Fibroblast of skin of back (primary cell): ENCODE data around the gene PDS5A.
"Not testable (repeated sequence)": the region's sequence is repeated elsewhere in the genome, so short reads cannot be mapped to it uniquely, and the experiment has no call there.

Source experiments
- DNase-seq: peaks from one replicate; pipeline ENCODE4 v3.0.0-alpha.2; 2013

PDS5A gene

DNA sequence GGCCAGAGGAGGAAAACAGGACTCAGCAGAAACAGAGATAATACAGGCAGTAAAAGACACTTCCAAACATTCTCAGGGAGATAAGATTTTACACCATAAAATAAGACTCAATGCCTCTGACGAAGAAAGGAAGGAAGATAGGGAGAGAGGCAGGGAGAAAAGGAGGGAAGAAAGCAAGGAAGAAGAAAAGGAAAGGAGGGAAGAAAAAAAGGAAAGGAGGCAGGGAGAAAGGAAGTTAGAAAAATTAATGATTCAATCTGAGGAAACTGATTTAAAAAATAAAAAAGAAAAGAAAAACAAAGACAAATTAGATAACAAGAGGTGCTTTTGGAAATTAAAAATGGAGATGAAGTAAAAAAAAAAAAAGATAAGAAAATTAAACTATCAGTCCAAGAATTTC lies 72.1 kb downstream of the PDS5A start:
- DNase-seq: no peak

DNA sequence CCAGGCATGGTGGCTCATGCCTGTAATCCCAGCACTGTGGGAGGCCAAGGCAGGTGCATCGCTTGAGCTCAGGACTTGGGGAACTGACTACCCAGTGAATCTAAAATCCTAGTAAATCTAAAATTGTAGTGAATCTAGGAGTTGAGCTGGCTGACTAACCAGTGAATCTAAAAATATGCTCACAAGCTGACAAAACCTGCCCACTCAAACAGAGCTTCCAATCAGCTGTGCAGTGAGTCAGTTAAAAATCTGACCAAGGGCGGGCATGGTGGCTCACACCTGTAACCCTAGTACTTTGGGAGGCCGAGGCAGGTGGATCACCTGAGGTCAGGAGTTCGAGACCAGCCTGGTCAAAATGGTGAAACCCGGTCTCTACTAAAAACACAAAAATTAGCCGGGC lies 72.7 kb downstream of the PDS5A start:
- not testable (repeated sequence) for DNase-seq

DNA sequence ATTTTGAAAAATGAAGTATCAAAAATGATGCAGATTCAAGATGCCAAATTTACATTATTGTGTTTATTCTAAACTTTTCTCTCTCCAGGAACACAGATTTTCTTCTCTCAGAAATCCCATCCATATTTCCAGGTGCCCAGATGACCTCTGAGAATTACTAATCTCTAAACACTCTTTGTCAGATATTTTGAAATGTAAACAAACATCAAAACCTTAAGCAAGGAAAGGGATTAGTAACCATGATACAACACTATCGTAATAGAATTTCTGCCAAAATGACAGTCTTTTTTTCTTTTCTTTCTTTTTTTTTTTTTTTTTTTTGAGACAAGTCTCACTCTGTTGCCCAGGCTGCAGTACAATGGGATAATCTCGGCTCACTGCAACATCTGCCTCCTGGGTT lies 76.7 kb downstream of the PDS5A start:
- no peak for DNase-seq

DNA sequence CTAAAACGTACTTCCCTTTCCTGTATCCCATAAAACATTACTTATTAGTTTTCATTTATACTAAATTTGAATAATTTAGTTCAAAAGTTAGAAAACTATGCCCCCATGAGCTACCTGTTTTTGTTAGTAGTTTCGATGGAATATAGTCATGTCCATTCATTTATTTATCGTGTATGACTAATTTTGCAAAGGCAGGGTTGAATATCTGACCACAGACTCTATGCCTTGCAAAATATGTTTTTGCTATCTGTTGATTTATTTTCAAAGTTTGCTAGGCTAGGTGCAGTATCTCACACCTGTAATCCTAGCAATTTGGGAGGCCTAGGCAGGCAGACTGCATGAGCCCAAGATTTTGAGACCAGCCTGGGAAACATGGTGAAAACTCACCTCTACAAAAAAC lies 78.4 kb downstream of the PDS5A start:
- no peak for DNase-seq

DNA sequence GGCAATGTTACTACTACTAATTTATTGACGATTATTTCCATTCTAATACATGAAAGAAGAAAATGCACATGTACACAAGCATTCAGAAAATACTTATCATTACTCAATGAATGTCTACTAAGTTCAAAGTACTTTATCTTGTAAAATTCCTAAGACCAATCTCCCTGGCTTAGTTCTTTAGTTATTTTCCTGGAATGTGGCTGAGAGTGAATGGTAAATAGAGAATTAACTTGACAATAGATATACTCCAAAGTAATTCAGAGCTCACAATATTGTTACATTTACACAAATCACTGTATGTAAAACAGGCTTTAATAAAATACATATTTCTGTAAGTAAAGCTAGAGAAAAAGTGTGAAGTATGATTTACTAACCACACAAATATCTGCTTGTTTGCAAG lies 79.7 kb downstream of the PDS5A start:
- DNase-seq: no peak

DNA sequence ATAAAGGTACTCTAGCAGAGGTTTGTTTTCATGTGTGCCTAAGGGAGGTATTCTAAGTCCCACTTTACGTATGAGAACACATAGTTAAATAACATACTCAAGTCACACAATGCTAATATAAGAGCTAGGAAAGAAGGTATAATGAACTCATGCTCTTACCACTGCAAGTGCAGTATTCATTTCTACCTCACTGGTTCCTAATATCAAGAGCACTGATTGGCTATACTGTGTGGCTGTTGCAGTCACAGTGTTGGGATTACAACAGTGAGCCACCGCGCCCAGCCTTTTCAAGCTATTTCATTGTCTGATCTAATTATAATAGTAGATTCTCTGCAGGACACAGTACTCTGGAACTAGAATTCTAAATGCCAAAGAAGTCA lies 84.0 kb downstream of the PDS5A start:
- no peak for DNase-seq

DNA sequence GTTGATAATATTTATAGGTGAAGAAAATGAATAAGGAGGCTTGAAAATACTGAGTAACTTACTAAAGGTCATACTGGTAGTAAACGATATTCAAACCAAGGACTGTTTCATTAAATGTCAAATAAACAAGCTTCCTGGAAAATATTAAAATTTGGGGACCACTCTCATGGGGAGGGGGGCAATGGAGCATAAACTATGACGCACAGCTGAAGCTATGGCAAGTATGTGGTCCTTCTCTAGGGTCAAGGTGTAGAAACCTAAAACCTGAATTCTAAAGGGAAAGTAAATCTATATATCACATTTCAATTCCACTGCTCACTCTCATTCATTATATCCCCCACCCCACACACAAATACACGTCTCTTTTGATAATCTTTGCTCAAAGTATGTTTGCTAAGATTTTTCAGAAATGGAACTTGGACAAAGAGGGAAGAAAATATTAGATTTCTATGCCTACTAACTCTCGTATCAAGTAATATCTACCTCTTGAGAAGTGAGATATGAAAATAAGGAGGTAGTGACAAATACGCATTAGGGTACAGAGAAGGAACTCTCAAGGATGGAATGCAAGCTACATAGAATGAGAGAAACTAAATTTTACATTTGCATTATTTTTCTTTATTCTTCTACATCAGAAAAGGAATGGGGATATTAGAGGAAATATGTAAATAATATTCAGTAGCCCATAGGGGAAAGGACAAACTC lies 84.6 kb downstream of the PDS5A start:
- no peak for DNase-seq

DNA sequence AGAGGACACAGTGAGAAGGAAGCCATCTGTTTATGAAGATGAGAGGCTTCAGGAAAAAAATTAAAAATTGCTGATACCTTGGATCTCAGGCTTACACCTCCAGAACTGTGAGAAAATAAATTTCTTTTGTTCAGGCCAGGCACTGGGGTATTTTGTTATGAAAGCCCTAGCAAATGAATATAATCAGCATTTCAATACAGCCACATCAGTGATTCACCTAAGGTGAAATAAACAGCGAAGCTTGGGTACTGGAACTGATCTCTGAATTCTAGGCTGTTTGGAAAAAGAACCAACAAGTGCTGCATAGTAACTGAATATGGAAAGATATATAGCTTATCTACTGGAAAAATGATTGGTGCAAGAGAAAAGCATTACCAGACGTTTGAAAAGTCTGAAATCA lies 88.5 kb downstream of the PDS5A start:
- no peak for DNase-seq

DNA sequence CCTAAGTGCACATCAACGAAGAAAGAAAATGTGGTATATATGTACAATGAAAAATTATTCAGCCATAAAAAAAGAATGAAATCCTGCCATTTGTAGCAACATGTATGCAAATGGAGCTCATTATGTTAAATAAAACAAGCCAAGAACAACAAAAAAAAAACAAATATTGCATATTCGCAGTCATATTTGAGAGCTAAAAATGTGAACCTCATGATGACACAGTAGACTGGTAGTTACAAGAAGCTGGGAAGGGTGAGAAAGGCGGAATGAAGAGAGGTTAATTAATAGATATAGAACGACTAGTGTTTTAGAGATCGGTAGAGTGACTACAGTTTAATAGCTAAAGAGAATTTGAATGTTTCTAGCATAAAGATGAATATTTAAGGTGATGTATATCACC lies 89.2 kb downstream of the PDS5A start:
- no peak for DNase-seq

DNA sequence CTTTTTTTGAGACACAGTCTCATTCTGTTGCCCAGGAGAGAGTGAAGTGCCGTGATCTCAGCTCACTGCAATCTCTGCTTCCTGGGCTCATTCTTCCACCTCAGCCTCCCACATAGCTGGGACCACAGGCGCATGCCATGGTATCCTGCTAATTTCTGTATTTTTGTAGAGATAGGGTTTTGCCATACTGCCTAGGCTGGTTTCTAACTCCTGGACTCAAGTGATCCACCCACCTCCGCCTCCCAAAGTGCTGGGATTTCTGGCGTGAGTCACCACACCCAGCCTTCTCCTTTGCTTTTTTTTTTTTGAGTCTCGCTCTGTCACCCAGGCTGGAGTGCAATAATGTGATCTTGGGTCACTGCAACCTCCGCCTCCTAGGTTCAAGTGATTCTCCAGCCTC lies 94.1 kb downstream of the PDS5A start:
- peak; percentile 30 for DNase-seq

DNA sequence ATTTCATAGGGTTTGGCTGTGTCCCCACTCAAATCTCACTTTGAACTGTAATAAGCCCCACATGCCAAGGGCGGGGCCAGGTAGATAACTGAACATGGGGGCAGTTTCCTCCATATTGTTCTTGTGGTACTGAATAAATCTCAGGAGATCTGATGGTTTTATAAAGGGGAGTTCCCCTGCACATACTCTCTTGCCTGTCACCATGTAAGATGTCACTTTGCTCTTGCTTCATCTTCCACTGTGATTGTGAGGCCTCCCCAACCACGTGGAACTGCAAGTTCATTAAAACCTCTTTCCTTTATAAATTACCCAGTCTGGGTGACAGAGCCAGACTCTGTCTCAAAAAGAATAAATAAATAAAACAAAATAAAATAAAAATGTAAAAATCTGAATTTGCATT lies 95.9 kb downstream of the PDS5A start:
- no peak for DNase-seq

DNA sequence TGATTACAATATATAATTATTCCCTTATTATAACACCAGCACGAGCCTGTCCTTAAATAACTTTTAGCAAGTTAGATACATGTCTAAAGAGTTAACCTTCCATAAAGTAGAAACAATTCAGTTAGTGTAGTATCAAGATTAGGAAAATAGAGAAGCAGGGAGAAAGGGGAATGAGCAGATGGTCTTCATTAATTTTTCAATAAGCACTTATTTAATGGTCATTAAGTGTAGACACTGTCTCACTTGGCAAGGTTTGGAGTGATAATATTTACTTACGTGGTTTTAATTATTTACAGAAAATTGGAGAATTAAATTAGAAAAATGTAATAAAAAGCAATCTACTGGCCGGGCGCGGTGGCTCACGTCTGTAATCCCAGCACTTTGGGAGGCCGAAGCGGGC lies 99.7 kb downstream of the PDS5A start:
- no peak for DNase-seq

DNA sequence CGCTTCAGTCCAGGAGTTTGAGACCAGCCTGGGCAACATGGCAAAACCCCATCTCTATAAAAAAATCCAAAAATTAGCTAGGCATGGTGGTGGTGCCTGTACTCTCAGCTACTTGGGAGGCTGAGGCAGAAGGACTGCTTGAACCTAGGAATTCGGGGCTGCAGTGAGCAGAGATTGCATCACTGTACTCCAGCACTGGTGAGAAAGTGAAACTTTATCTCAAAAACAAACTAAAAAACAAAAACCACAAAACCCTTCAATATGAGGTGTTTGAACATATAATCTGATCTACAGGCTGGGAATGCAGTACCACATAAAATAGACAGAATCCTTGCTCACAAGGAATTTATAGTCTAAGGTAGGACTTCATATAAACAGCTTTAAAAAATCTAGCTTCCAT lies 103.9 kb downstream of the PDS5A start:
- DNase-seq: no peak

DNA sequence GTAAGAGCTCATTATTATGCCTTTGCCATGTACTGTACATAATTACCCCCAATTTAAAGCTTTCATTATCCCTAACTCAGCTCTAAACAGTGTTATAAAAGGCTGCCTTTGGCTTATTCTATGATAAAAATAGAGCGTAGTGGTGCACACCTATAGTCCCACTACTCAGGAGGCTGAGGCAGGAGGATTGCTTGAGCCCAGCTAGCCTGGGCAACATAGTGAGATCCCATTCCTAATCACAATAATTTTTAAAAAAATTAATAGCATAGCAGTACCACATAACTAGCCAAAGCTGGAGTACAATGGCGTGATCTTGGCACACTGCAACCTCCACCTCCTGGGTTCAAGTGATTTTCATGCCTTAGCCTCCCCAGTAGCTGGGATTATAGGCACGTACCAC lies 112.4 kb downstream of the PDS5A start:
- no peak for DNase-seq

DNA sequence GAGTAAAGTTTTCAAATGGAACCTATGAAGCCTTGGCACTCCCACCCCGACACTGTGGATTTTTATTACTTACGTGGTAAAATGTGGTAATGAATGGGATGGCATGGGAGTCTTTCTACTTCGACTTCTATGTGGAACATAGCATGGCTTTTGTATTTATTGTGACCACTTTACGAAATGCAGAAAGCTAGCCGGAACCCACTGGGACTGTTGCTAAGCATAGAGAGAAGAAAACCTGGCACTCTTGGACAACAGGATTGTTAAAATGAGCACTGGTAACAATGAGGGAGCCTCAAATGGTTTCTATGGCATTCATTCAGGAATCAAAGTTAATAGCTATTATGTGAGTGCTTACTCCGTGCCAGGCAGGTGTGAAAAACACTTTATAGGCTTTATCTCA lies 113.3 kb downstream of the PDS5A start:
- DNase-seq: no peak

DNA sequence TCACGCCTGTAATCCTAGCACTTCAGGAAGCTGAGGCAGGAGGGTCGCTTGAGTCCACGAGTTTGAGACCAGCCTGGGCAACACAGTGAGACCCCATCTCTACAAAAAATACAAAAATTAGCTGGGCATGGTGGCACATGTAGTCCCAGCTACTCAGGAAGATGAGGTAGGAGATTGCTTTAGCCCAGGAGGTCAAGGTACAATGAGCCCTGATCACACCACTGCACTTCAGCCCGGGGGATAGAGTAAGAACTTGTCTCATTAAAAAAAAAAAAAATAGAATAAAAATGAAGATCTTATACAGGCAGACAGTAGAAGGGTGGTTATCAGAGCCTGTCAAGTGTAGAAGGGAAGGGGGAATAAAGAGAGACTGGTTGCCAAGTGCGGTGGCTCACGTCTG lies 116.9 kb downstream of the PDS5A start:
- DNase-seq: no peak

DNA sequence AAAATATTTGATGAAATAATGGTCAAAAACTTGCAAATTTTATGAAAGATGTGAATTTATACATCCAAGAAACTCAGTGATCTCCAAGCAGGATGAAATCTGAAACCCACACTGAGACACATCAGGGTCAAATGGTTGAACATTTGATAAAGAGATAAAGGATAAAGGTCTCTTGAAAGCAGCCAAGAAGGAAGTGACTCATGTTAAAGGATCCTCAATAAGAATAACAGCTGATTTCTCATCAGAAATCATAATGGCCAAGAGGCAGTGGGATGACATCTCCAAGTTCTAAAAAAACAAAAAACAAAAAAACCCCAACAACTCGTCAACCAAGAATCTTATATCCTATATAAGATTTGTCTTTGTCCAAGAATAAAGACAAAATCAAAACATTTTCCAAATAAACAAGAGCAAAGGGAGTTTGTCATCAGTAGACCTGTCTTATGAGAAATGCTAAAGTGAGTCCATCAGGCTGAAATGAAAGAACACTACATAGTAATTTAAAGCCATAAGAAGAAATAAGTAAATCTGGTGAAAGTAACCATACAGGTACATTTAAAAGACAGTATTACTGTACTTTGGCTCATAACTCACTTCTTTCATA lies 121.7 kb downstream of the PDS5A start:
- DNase-seq: peak; percentile 55

DNA sequence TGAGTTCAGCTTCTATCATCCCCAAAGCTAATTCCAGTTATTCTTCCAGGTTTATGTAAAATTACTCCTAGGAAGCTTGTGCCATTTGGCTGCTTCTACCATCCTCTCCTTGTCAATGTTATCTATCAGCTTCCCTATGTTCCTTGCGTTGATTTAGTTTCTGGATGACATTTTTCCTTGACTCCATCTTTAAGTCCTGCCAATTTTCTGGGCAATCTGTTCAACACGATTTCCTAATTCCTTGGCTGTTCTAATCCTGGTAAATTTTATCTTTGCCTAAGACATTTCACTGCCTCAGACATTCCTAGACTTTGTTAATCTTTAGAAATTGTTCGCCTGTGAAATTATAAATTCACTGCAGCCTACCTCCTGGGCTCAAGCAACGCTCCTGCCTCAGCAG lies 125.1 kb downstream of the PDS5A start:
- DNase-seq: no peak

DNA sequence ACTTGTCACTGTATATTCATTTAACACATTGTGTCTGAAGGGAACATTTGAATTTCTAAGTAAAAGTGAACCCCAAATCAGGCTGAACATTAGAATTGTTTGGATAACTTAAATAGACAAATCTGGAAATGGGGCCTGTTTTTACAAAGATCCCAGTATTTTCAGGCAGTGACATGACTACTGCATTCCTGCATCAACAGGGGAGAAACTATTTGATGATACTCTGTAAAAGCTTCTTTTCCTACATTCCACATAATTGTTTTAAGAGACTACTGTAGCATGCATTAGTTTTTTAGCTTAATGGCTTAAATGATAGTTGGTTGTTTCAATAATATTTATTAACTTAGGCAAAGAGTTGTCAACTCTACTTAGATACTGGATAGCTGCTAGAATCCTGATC lies 127.0 kb downstream of the PDS5A start:
- DNase-seq: peak; percentile 31

DNA sequence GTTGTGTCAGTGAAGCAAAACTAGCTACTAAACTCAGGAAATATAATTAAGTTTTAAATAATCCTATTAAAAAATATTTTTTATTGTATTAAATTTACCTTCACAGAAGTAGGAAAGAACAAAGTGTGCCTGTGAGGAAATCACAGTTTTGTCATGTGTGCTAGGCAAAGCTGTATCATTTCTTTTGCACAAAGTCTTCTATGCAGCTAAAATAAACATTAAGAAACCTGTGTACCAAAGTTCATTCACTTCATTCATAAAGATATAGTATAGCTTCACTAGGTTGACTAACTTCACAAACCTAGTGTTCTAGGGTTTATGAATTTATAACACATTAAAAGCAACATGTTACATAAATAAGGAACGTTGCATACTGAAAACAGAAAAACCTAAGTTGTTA lies 131.0 kb downstream of the PDS5A start:
- DNase-seq: no peak

DNA sequence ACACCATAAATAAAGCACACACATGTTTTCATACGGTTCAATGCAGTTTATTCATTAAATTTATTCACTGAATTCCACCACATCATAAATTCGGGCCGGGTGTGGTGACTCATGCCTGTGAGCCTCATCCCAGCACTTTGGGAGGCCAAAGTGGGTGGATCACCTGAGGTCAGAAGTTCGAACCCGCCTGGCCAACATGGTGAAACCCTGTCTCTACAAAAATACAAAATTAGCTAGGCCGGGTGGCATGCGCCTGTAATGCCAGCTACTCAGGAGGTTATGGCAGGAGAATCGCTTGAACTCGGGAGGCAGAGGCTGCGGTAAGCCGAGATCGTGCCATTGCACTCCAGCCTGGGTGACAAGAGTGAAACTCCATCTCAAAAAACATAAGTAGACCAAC lies 131.6 kb downstream of the PDS5A start:
- DNase-seq: peak; percentile 38

DNA sequence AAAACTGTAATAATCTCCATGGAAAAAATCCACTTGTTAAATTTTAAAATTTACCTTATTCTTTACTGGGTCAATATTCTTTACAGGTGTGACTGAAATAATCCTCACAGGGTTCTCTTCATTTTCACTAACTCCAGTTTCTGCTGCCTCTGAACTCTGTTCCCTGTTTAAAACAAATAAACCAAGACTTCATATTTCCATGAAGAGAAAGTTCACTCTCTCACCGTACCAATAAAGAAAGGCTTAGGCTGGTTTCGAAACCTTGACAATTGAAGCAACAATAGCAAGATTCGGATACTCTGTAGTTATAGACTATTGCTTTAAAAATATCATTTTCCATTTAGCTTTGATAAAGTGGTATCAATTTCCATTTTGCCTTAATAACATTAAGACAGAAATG lies 135.8 kb downstream of the PDS5A start:
- no peak for DNase-seq

DNA sequence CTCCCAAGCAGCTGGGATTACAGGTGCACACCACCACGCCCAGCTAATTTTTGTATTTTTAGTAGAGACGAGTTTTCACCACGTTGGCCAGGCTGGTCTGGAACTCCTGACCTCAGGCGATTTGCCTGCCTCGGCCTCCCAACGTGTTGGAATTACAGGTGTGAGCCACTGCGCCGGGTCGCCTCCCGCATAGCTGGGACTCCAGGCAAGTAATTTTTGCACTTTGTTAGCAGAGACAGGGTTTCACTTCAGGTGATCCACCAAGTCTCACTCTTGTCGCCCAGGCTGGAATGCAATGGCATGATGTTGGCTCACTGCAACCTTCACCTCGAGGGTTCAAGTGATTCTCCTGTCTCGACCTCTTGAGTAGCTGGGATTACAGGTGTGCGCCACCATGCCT lies 137.2 kb downstream of the PDS5A start:
- not testable (repeated sequence) for DNase-seq

DNA sequence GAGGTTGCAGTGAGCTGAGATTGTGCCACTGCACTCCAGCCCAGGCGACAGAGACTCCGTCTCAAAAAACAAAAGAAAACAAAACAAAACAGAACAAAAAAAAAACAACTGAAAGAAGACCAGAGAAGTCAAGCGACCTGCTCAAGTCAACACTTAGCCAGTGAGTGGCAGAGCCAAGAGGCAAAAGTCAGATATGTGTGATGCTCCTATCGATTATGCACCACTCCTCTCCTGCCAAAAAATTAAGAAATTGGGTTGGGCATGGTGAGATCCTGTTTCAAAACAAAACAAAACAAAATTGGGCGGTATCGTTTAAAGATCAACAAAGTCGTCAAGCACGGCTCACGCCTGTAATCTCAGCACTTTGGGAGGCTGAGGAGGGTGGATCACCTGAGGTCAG lies 137.7 kb downstream of the PDS5A start:
- DNase-seq: no peak

DNA sequence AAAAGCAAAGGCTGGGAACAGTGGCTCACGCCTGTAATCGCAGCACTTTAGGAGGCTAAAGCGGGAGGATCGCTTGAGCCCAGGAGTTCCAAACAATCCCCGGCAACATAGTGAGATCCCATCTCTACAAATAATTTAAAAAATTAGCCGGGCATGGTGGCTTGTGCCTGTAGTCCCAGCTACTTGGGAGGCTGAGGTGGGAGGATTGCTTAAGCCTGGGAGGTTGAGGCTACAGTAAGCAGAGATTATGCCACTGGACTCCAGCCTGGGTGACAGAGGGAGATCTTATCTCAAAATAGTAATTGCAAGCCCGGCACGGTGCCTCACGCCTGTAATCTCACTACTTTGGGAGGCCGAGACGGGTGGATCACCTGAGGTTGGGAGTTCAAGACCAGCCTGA lies 139.3 kb downstream of the PDS5A start:
- not testable (repeated sequence) for DNase-seq
